Ishikawa (cell line): ENCODE data around the gene C21orf58.

ENCODE experiments used
- CEBPB ChIP-seq: IDR thresholded peaks from 2 replicates; pipeline ENCODE4 v1.6.1; 2012
- CREB1 ChIP-seq: IDR thresholded peaks from 2 replicates; pipeline ENCODE4 v1.6.1; 2012; ENCODE audit warnings: low read depth
- EGR1 ChIP-seq: IDR thresholded peaks from 2 replicates; pipeline ENCODE4 v1.6.1; 2012
- EP300 ChIP-seq: IDR thresholded peaks from 2 replicates; pipeline ENCODE4 v1.6.1; 2012; ENCODE audit warnings: borderline replicate concordance
- FOXM1 ChIP-seq: IDR thresholded peaks from 2 replicates; pipeline ENCODE4 v1.6.1; 2012; ENCODE audit warnings: low read depth, borderline replicate concordance
- NFIC ChIP-seq: IDR thresholded peaks from 2 replicates; pipeline ENCODE4 v1.6.1; 2012
- RAD21 ChIP-seq: IDR thresholded peaks from 2 replicates; pipeline ENCODE4 v1.6.1; 2012; ENCODE audit warnings: low read depth
- TAF1 ChIP-seq: IDR thresholded peaks from 2 replicates; pipeline ENCODE4 v1.6.1; 2012; ENCODE audit warnings: low read depth, mild to moderate bottlenecking
- TCF12 ChIP-seq: IDR thresholded peaks from 2 replicates; pipeline ENCODE4 v1.6.1; 2012; ENCODE audit warnings: low read depth
- TEAD4 ChIP-seq: IDR thresholded peaks from 2 replicates; pipeline ENCODE4 v1.6.1; 2012
- YY1 ChIP-seq: IDR thresholded peaks from 2 replicates; pipeline ENCODE4 v1.6.1; 2012; ENCODE audit warnings: low read depth
- ZBTB7A ChIP-seq: IDR thresholded peaks from 2 replicates; pipeline ENCODE4 v1.6.1; 2012; ENCODE audit warnings: low read depth
- TF ChIP-seq, protein P1 (sequence below): IDR thresholded peaks from 2 replicates; pipeline ENCODE4 v1.6.1; 2012
- TF ChIP-seq, protein P2 (sequence below): IDR thresholded peaks from 2 replicates; pipeline ENCODE4 v1.6.1; 2012; ENCODE audit warnings: low read depth, mild to moderate bottlenecking
- TF ChIP-seq, protein P3 (sequence below): IDR thresholded peaks from 2 replicates; pipeline ENCODE4 v1.6.1; 2012

The C21orf58 gene

DNA sequence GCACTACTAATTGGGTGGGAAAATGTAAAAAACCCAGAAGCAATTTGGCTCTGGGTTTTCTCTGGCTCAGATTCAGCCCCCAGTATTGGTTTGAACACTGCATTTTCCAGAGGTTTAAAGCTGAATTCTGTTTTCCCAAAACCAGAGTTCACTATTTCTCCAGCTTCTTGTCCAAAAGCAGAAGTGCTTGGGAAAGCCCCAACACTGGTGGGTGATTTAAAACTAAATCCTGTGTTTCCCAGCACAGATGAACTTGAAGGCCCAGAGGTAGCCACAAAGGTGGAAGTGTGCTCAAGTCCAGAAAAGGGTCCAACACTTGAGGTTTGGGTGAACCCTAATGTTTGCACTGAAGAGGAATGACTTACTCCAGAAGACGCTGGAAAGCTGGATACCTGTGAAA is 38.9 kb downstream of the C21orf58 start:
- no peak for TF ChIP-seq TAF1
- no peak for TF ChIP-seq TCF12
- TF ChIP-seq, protein P1, sequence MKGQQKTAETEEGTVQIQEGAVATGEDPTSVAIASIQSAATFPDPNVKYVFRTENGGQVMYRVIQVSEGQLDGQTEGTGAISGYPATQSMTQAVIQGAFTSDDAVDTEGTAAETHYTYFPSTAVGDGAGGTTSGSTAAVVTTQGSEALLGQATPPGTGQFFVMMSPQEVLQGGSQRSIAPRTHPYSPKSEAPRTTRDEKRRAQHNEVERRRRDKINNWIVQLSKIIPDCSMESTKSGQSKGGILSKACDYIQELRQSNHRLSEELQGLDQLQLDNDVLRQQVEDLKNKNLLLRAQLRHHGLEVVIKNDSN: no peak
- TF ChIP-seq EGR1: no peak
- no peak for TF ChIP-seq ZBTB7A

DNA sequence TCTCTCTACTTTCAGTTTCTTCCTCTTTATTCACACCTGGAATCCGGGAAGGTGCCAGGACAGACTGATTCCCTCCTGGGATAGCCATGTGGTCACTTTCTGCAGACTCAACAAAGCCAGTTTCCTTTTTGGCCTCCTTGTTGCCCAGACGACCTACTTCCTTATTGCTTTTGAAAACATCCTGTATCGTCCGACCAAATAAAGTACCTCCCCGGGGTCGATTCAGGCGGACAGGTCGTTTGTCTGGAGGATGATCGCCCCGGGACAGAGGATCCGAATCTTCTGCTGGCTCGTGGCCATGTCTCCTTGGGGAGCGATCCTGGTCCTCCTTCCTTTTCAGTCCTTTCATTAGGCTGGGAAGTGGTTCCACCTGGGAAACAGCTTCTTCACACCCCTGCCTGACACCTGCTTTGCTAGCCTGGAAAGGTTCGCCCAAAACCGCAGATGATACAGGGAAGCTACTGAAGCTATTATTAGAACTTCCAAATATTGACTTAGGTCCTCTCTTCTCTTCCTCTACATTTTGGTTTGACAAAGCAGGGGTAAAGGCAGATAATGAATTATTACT is 39.5 kb downstream of the C21orf58 start:
- TF ChIP-seq TEAD4 (no peak), EGR1 (no peak), TAF1 (no peak), EP300 (no peak), RAD21 (no peak), FOXM1 (no peak), CEBPB (no peak), CREB1 (no peak), NFIC (no peak)
- TF ChIP-seq, protein P2, sequence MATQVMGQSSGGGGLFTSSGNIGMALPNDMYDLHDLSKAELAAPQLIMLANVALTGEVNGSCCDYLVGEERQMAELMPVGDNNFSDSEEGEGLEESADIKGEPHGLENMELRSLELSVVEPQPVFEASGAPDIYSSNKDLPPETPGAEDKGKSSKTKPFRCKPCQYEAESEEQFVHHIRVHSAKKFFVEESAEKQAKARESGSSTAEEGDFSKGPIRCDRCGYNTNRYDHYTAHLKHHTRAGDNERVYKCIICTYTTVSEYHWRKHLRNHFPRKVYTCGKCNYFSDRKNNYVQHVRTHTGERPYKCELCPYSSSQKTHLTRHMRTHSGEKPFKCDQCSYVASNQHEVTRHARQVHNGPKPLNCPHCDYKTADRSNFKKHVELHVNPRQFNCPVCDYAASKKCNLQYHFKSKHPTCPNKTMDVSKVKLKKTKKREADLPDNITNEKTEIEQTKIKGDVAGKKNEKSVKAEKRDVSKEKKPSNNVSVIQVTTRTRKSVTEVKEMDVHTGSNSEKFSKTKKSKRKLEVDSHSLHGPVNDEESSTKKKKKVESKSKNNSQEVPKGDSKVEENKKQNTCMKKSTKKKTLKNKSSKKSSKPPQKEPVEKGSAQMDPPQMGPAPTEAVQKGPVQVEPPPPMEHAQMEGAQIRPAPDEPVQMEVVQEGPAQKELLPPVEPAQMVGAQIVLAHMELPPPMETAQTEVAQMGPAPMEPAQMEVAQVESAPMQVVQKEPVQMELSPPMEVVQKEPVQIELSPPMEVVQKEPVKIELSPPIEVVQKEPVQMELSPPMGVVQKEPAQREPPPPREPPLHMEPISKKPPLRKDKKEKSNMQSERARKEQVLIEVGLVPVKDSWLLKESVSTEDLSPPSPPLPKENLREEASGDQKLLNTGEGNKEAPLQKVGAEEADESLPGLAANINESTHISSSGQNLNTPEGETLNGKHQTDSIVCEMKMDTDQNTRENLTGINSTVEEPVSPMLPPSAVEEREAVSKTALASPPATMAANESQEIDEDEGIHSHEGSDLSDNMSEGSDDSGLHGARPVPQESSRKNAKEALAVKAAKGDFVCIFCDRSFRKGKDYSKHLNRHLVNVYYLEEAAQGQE: no peak
- TF ChIP-seq, protein P1: no peak
- TF ChIP-seq, protein P3, sequence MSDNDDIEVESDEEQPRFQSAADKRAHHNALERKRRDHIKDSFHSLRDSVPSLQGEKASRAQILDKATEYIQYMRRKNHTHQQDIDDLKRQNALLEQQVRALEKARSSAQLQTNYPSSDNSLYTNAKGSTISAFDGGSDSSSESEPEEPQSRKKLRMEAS: no peak

DNA sequence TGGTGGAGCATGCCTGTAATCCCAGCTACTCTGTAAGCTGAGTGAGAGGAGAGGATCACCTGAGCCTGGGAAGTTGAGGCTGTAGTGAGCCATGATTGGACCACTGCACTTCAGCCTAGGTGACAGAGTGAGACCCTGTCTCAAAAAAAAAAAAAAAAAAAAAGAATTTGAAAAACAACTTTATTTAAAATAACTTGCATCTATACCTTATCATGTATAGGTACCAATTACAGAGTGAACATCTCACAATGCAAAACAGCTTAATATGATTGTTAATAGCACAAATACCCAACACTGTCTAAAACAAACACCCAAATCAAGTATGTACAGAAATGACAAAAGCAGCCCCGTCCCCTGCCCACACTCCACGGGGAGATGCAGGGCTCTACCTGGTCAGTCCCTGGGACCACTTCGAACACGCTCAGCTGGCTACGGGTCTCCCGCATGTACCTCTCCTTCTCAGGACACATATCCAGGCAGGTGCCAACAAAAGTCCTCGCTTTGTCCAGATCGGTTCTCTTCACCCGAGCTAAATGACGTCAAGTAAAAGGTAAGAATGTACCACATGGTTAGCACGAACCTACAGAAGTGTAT is 48.8 kb downstream of the C21orf58 start:
- TF ChIP-seq ZBTB7A: no peak
- TF ChIP-seq, protein P1: no peak
- no peak for TF ChIP-seq TCF12
- TF ChIP-seq EGR1: no peak

DNA sequence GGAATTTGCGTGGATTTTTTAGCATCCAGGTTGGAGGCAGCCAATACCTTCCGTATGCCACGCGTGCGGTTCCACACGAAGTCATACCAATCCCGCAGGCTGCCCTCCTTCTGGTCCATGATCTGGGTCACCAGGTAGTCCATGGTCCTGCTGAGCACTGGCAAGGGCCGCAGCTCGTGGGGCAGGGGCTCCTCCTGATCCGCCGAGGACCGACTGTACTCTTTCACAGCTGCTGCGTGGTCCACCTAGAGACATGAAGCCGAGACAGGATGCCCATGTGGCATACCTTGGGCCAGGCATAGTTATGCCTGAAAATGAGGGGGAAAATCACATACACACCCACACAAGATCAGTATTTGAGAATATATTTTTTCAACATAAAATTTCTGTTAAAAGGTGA is 50.3 kb downstream of the C21orf58 start:
- TF ChIP-seq ZBTB7A: no peak
- TF ChIP-seq, protein P3: no peak
- TF ChIP-seq, protein P2: no peak
- no peak for TF ChIP-seq TCF12
- no peak for TF ChIP-seq EP300
- TF ChIP-seq, protein P1: no peak
- no peak for TF ChIP-seq RAD21
- TF ChIP-seq CEBPB: no peak
- TF ChIP-seq YY1: no peak
- TF ChIP-seq EGR1: no peak
- TF ChIP-seq FOXM1: no peak
- no peak for TF ChIP-seq TEAD4
- TF ChIP-seq NFIC: no peak
- no peak for TF ChIP-seq CREB1
- no peak for TF ChIP-seq TAF1

DNA sequence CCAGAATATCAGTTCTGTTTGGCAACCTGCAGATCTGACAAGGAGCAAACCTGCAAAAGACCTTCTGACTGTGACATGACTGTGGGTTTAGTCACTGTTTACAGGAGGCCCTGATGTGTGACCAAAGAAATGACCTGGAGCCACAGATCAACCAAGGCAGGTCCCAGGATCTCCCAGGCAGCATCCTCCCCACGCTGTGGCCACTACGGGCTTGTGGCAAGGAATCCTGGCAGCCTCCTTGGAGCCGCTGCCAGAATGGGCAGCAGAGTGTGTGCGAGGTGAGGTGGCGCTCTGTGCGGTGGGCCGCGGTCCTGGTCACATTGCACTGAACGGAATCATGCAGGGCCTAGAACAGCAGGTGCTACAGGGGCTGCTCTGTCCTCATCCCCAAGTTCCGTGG is 54.2 kb downstream of the C21orf58 start:
- TF ChIP-seq FOXM1: no peak
- no peak for TF ChIP-seq NFIC
- no peak for TF ChIP-seq ZBTB7A
- TF ChIP-seq, protein P3: no peak
- TF ChIP-seq, protein P1: no peak
- no peak for TF ChIP-seq RAD21
- TF ChIP-seq TCF12: no peak
- no peak for TF ChIP-seq EGR1
- TF ChIP-seq YY1: no peak
- TF ChIP-seq, protein P2: no peak
- TF ChIP-seq TAF1: no peak
- TF ChIP-seq EP300: no peak
- TF ChIP-seq TEAD4: no peak
